B cell (primary cell): ENCODE results near the gene AMBRA1.

Source experiments
- EZH2 ChIP-seq: IDR thresholded peaks from 2 replicates; pipeline ENCODE4 v1.6.1; 2012; ENCODE audit warnings: borderline replicate concordance, low read depth, mild to moderate bottlenecking, moderate library complexity, low read length; ENCODE audit not compliant: insufficient read depth, poor library complexity, severe bottlenecking
- TF ChIP-seq, protein P1 (sequence below): fragments of 200-600 bp; IDR thresholded peaks from one replicate; pipeline ENCODE4 v1.8.0; 2022; ENCODE audit warnings: antibody characterized with exemption, mild to moderate bottlenecking

DNA sequence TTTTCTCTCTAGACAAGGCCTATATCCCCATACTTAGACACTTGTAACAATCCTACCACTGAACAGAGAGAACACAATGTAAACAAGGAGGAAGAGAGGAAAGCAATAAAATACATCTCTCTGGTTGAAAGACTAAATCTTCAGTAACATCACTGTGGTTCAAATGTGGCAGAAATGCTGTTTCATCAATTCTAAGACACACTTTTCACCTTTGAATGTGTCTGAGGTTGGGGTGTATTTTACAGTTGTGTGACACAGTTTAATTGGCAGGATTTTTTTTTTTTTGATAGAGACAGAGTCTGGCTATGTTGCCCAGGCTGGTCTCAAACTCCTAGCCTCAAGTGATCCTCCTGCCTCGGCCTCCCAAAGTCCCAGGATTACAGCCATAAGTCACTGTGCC lies 79.5 kb downstream of the AMBRA1 start:
- TF ChIP-seq, protein P1, sequence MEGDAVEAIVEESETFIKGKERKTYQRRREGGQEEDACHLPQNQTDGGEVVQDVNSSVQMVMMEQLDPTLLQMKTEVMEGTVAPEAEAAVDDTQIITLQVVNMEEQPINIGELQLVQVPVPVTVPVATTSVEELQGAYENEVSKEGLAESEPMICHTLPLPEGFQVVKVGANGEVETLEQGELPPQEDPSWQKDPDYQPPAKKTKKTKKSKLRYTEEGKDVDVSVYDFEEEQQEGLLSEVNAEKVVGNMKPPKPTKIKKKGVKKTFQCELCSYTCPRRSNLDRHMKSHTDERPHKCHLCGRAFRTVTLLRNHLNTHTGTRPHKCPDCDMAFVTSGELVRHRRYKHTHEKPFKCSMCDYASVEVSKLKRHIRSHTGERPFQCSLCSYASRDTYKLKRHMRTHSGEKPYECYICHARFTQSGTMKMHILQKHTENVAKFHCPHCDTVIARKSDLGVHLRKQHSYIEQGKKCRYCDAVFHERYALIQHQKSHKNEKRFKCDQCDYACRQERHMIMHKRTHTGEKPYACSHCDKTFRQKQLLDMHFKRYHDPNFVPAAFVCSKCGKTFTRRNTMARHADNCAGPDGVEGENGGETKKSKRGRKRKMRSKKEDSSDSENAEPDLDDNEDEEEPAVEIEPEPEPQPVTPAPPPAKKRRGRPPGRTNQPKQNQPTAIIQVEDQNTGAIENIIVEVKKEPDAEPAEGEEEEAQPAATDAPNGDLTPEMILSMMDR = no peak
- TF ChIP-seq EZH2 = no peak
